ENCODE measurements around the gene BRICD5. TPM values are rescaled to one million over a fixed set of nuclear protein-coding genes. Genes with fewer than 3 reads are reported as not detected.

Gene BRICD5
- total and polyA plus RNA-seq, 2 of the 13 experiments (the other 11 are each of a cell fraction or from before 2014, with no cell fraction given) = 1.6 to 5.8 TPM

- ChIA-PET POLR2A (interaction anchor here (0.9 to 3.5 kb wide), 4 partner anchors 12 to 24 kb away, joined by 3 to 16 read pairs (median 8); partner anchors contain the start of genes ECI1 and PGP), CTCF (ENCODE audit: low intra/inter-chr PET ratio, low total read pairs) (no interaction called here)
- Histone ChIP-seq H3K36me3 (replicated peaks in 1 of 2; ENCODE audit: control insufficient read depth in 1 of 2, insufficient read depth in 2 of 2, low read length in 2 of 2) (peaks cover 5 to 15% of the 10 kb centered on the region in 2 experiments; a peak in 4 of 5 replicates), H3K27ac (ENCODE audit: extremely low read length, insufficient read depth, low read length) (peak overlapping the region; percentile 37), H4K20me1 (ENCODE audit: insufficient read depth, low read length) (0 out of 2 replicates have a peak, but pooled peaks cover 2% of the 10 kb centered on the region), H3K27me3 (ENCODE audit: control insufficient read depth in 1 of 2, insufficient read depth in 2 of 2, low read length in 2 of 2) (no peaks in the 10 kb centered on the region), H3K9me3 (ENCODE audit: low read length) (no peaks in the 10 kb centered on the region), H3K9ac (ENCODE audit: insufficient read depth, low read depth, low read length) (no peak overlapping the region), H3K4me1 (ENCODE audit: insufficient read depth, low read length) (peaks cover 31% of the 10 kb centered on the region), H3K4me2 (ENCODE audit: low read depth, low read length) (no peak overlapping the region), H3K4me3 (replicated peaks in 1 of 3; ENCODE audit: insufficient read depth in 1 of 3, low read depth in 2 of 3, low read length in 3 of 3) (no peak overlapping the region), H3K79me2 (ENCODE audit: insufficient read depth, low read length) (no peaks in the 10 kb centered on the region), H2AFZ (ENCODE audit: low read length) (no peak overlapping the region)
- ATAC-seq (peak; percentile 19), FAIRE-seq (no peak), DNase-seq (ENCODE audit: low spot score) (no peak)
- no TSS peak for BruUV-seq (replicated peaks)
- no CpG with 5 or more reads among the region's 18 CpGs for WGBS (ENCODE audit: low lambda C conversion rate)
- in situ Hi-C loops (cut with HindIII; ENCODE audit: extremely low pct_ligation_motif_present, low pct_unique_long_range_greater_than_20kb) = no loop called here
- intact Hi-C loops (cut with micrococcal nuclease; ENCODE audit: unreplicated experiment) = no loop called here
- peak; percentile 22 for TF ChIP-seq AGO1 (IDR thresholded peaks at IDR 0.05; ENCODE audit: low read depth, low read length, poor library complexity, severe bottlenecking)
- TF ChIP-seq POGK (CRISPR knock-in tag; conservative IDR thresholded peaks at IDR 0.05) = no peak
- TF ChIP-seq, protein P1, sequence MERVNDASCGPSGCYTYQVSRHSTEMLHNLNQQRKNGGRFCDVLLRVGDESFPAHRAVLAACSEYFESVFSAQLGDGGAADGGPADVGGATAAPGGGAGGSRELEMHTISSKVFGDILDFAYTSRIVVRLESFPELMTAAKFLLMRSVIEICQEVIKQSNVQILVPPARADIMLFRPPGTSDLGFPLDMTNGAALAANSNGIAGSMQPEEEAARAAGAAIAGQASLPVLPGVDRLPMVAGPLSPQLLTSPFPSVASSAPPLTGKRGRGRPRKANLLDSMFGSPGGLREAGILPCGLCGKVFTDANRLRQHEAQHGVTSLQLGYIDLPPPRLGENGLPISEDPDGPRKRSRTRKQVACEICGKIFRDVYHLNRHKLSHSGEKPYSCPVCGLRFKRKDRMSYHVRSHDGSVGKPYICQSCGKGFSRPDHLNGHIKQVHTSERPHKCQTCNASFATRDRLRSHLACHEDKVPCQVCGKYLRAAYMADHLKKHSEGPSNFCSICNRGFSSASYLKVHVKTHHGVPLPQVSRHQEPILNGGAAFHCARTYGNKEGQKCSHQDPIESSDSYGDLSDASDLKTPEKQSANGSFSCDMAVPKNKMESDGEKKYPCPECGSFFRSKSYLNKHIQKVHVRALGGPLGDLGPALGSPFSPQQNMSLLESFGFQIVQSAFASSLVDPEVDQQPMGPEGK (CRISPR knock-in tag; IDR thresholded peaks at IDR 0.05) = no peak; the same call in 1 of the 2 replicates
- peak; percentile 80 for TF ChIP-seq HNRNPL (IDR thresholded peaks at IDR 0.05; ENCODE audit: low read depth, low read length)
- TF ChIP-seq ZNF879 (CRISPR knock-in tag; IDR thresholded peaks at IDR 0.05) = no peak
- no peak for TF ChIP-seq SMAD1 (CRISPR knock-in tag; IDR thresholded peaks at IDR 0.05; ENCODE audit: borderline replicate concordance, low read depth)
- no peak for TF ChIP-seq STAT5B (CRISPR knock-in tag; IDR thresholded peaks at IDR 0.05)
- peak; percentile 40; the same call in 1 of the 2 replicates for TF ChIP-seq ZFP91 (CRISPR knock-in tag; IDR thresholded peaks at IDR 0.05; ENCODE audit: borderline replicate concordance)
- peak; percentile 35; the same call in 1 of the 2 replicates for TF ChIP-seq ZNF326 (CRISPR knock-in tag; IDR thresholded peaks at IDR 0.05; ENCODE audit: borderline replicate concordance)
- TF ChIP-seq GTF2F1 (IDR thresholded peaks at IDR 0.05; ENCODE audit: low read length) = no peak
- TF ChIP-seq ZNF33A (CRISPR knock-in tag; IDR thresholded peaks at IDR 0.05; ENCODE audit: borderline replicate concordance) = no peak
- peak; percentile 50; the same call in 1 of the 2 replicates for TF ChIP-seq KDM2A (CRISPR knock-in tag; IDR thresholded peaks at IDR 0.05; ENCODE audit: borderline replicate concordance, low read depth)
- TF ChIP-seq, protein P2, sequence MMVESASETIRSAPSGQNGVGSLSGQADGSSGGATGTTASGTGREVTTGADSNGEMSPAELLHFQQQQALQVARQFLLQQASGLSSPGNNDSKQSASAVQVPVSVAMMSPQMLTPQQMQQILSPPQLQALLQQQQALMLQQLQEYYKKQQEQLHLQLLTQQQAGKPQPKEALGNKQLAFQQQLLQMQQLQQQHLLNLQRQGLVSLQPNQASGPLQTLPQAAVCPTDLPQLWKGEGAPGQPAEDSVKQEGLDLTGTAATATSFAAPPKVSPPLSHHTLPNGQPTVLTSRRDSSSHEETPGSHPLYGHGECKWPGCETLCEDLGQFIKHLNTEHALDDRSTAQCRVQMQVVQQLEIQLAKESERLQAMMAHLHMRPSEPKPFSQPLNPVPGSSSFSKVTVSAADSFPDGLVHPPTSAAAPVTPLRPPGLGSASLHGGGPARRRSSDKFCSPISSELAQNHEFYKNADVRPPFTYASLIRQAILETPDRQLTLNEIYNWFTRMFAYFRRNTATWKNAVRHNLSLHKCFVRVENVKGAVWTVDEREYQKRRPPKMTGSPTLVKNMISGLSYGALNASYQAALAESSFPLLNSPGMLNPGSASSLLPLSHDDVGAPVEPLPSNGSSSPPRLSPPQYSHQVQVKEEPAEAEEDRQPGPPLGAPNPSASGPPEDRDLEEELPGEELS (CRISPR knock-in tag; IDR thresholded peaks at IDR 0.05) = no peak
- no peak for TF ChIP-seq NFKBIZ (CRISPR knock-in tag; IDR thresholded peaks at IDR 0.05)
Observed at GRCh38 chr16:2238150-2238837, 27.6 kb upstream of the BRICD5 start.
